Measurements from ENCODE around the gene CD27.
"Not testable (repeated sequence)": the region's sequence is repeated elsewhere in the genome, so short reads cannot be mapped to it uniquely, and the experiment has no call there.

Gene CD27

DNA sequence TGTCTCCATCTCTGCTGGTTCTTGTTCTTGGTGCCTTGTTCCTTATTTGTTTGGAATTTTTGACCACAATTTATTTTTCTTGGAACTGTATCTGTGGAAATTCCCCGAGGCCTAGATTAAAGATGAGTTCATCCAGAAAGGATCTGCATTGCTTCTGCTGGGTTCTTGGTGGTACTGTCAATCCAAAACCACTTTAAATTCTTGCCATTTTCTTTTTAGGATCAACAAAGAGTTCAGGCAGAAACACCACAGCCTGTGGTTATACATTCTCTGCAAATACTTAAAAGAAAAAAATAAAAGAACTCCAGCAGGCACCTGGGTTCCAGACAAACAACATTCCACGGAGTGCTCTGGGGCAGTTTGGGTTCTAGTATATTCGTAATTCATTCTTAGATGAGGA lies 31.7 kb downstream of the CD27 start:
- TF ChIP-seq CTCF (conservative IDR thresholded peaks at IDR 0.05; ENCODE audit: low read depth, low read length), result no peak
- DNase-seq (ENCODE audit: low read depth), result peak; percentile 89
- no peak overlapping the region for H3K4me3 ChIP-seq (ENCODE audit: low read depth, low read length)

GRCh38 chr12:6477601-6478377 lies 33.0 kb downstream of the CD27 start:
- DNase-seq (ENCODE audit: low read depth), result not testable (repeated sequence)

GRCh38 chr12:6478416-6478815 lies 33.7 kb downstream of the CD27 start:
- no peak for DNase-seq (ENCODE audit: low read depth)
- no peak overlapping the region for H3K4me3 ChIP-seq (ENCODE audit: low read depth, low read length)
- TF ChIP-seq CTCF (conservative IDR thresholded peaks at IDR 0.05; ENCODE audit: low read depth, low read length), result no peak

More at GRCh38 chr12:6477601-6478377, 33.0 kb downstream of the CD27 start:
- H3K4me3 ChIP-seq (ENCODE audit: low read depth, low read length), result not testable (repeated sequence)

- no peak for TF ChIP-seq CTCF (conservative IDR thresholded peaks at IDR 0.05; ENCODE audit: low read depth, low read length)
- DNase-seq (ENCODE audit: low read depth), result no peak
- H3K4me3 ChIP-seq (ENCODE audit: low read depth, low read length), result no peak overlapping the region
These were observed 43.5 kb downstream of the CD27 start for GRCh38 chr12:6488240-6488639.

DNA sequence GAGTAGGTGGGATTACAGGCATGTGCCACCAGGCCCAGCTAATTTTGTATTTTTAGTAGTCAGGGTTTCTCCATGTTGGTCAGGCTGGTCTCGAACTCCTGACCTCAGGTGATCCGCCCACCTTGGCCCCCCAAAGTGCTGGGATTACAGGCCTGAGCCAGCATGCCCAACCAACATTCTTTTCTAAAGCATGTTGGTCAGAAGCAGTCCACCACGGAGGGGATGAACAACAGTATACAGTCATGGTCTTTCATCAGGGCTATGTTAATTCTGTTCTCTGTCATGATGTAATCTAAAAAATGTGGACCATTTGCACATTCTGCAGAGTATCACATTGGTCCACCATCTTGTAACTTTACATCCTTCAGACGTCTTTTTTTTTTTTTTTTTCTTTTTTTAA lies 44.7 kb downstream of the CD27 start:
- DNase-seq (ENCODE audit: low read depth), result peak; percentile 9
- TF ChIP-seq CTCF (conservative IDR thresholded peaks at IDR 0.05; ENCODE audit: low read depth, low read length), result no peak
- H3K4me3 ChIP-seq (ENCODE audit: low read depth, low read length), result no peak overlapping the region

GRCh38 chr12:6490673-6491072 lies 45.9 kb downstream of the CD27 start:
- not testable (repeated sequence) for DNase-seq (ENCODE audit: low read depth); H3K4me3 ChIP-seq (ENCODE audit: low read depth, low read length)

DNA sequence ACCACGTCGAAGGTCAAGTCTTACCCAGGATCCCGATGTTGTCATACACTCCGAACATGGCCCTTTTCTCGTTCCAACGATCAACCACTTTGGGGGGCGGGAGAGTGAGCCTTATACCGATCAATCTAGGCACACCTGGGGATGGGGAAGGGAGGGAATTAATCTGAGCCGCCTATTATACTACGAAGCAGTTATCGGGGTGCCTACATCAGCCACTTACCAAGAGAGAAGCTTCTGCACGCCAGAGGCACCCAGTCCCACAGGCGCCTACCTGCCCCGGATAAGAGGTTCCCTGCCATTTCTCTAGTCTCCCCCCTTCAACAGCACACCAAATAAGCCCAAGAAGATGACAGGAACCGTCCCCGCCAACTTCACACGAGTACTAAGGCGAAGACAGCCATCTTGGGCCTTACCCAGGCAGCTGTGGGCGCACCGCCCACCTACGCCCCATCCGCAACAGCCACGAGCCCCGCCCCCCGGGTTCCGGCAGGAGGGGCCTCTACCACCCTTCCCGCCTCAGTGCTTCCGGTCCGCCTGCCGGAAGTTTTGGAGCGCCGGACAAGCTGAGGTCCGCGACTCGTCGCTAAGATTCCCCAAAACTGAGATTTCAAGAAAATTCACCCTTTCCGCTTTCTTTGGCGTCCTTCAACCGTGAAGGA lies 48.2 kb downstream of the CD27 start, which contains the start of gene MRPL51:
TSS of gene MRPL51 (minus strand) at position 425 of the 659 bp plus-strand sequence. CDS start at position 299, 126 bp downstream.
- no peak for TF ChIP-seq CTCF (conservative IDR thresholded peaks at IDR 0.05; ENCODE audit: low read depth, low read length)
- peak; percentile 97 for DNase-seq (ENCODE audit: low read depth)

More for the DNA sequence above, 48.2 kb downstream of the CD27 start, which contains the start of gene MRPL51:
- peak within 1 kb of the TSS; percentile 87 for H3K4me3 ChIP-seq (ENCODE audit: low read depth, low read length)

Measured in choroid plexus epithelial cell (primary cell).